BE2C (cell line): ENCODE measurements around the gene DUSP8. TPM values are rescaled to one million over a fixed set of nuclear protein-coding genes. Genes with fewer than 3 reads are reported as not detected.
"Not testable (repeated sequence)": the region's sequence is repeated elsewhere in the genome, so short reads cannot be mapped to it uniquely, and the experiment has no call there.

ENCODE experiments used
- DNase-seq: peaks from one replicate; pipeline ENCODE4 v3.0.0-alpha.2; 2020
- H3K27me3 ChIP-seq: fragments of 250-450 bp; sonication (Bioruptor Pico); 2 replicates; pipeline ENCODE4 v1.5.1; 2020; ENCODE audit warnings: mild to moderate bottlenecking
- H3K36me3 ChIP-seq: fragments of 250-450 bp; sonication (Bioruptor Pico); 2 replicates; pipeline ENCODE4 v1.5.1; 2020; ENCODE audit warnings: mild to moderate bottlenecking
- H3K4me1 ChIP-seq: fragments of 250-450 bp; sonication (Bioruptor Pico); 2 replicates; pipeline ENCODE4 v1.5.1; 2020
- H3K4me3 ChIP-seq: 2 replicates; pipeline ENCODE4 v1.5.1; 2011; ENCODE audit warnings: low read depth, low read length
- H3K9me3 ChIP-seq: fragments of 250-450 bp; sonication (Bioruptor Pico); 2 replicates; pipeline ENCODE4 v1.5.1; 2020
- CTCF ChIP-seq: IDR thresholded peaks from 2 replicates; pipeline ENCODE4 v1.5.1; 2012; ENCODE audit warnings: mild to moderate bottlenecking, low read depth, low read length
- polyA plus RNA-seq: library from polyadenylated mRNA; unstranded; fragments of >200 nt; gene quantifications from one replicate; pipeline ENCODE4 v1.2.1, GENCODE V29; 2012; ENCODE audit warnings: low read depth, missing spikeins; ENCODE audit not compliant: insufficient read length, insufficient read depth

The DUSP8 gene
- polyA plus RNA-seq: 40.4 TPM

- peaks cover 27% of the 10 kb centered on the region for H3K27me3 ChIP-seq
- peak within 1 kb of the TSS; percentile 59 for H3K4me3 ChIP-seq
- H3K9me3 ChIP-seq: no peaks in the 10 kb centered on the region
- peaks cover 3% of the 10 kb centered on the region; the same call in 1 of the 2 replicates for H3K4me1 ChIP-seq
- H3K36me3 ChIP-seq: no peaks in the 10 kb centered on the region
- no peak for TF ChIP-seq CTCF
- peak; percentile 87 for DNase-seq
Observed at GRCh38 chr11:1572197-1573076, at the start of gene DUSP8. DUSP8 (minus strand) TSS chr11:1572271; CDS start chr11:1565826, 6,445 bp downstream.

- no peak overlapping the region for H3K4me3 ChIP-seq
- no peaks in the 10 kb centered on the region for H3K4me1 ChIP-seq
- DNase-seq: no peak
- TF ChIP-seq CTCF: no peak
- no peaks in the 10 kb centered on the region for H3K36me3 ChIP-seq
- no peaks in the 10 kb centered on the region for H3K9me3 ChIP-seq
- H3K27me3 ChIP-seq: no peaks in the 10 kb centered on the region
Observed at GRCh38 chr11:1619449-1619848, 47.4 kb upstream of the DUSP8 start.

DNA sequence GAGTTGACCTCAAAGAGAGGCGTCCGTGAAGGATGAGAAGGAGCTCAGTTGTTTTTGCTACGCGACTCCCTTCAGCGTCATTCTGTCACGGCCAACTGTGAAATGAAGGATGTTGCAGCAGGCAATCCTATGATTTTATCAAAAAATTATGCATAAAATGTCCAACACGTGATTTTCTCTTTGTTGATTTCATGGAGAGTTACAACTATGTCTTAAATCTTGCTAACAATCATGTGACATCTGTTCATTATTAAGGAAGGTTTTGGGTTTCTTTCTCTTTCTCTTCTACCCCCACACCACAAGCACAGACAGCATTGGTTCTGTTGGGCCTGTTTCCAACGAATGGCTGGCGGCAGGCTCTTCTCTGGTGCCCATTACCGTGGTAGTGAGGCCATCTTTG lies 46.2 kb upstream of the DUSP8 start:
- no peak for TF ChIP-seq CTCF
- Histone ChIP-seq H3K36me3 (no peaks in the 10 kb centered on the region), H3K4me1 (no peaks in the 10 kb centered on the region), H3K4me3 (no peak overlapping the region), H3K9me3 (no peaks in the 10 kb centered on the region), H3K27me3 (no peaks in the 10 kb centered on the region)
- no peak for DNase-seq

DNA sequence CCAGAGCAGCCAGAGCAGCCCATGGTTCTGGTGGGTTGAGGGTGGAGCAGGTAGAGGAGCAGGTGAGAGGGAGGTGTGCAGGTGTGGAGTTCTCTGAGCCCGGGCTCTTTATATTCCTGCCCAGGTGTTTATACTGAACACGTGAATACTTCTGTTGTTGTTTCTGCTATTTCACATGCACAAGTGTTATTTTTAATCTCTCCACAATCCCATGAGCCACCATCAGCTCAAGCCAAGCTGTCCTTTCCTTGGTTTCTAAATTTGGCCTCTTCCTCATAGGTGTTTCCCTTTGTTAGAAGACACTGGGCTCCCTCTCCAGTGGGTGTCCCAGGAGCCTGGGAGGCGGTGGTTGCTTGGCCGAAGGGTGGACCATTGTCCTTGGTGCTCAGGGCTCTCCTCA lies 36.3 kb upstream of the DUSP8 start, which contains the start of gene KRTAP5-3:
Gene KRTAP5-3 (minus strand): TSS at position 101 of the 400 bp plus-strand sequence. CDS start 78 bp downstream, at position 23.
- no peaks in the 10 kb centered on the region for H3K9me3 ChIP-seq
- no peaks in the 10 kb centered on the region for H3K36me3 ChIP-seq
- TF ChIP-seq CTCF: no peak
- no peaks in the 10 kb centered on the region for H3K4me1 ChIP-seq
- H3K27me3 ChIP-seq: no peaks in the 10 kb centered on the region
- DNase-seq: no peak
- H3K4me3 ChIP-seq: no peak within 1 kb of the TSS

DNA sequence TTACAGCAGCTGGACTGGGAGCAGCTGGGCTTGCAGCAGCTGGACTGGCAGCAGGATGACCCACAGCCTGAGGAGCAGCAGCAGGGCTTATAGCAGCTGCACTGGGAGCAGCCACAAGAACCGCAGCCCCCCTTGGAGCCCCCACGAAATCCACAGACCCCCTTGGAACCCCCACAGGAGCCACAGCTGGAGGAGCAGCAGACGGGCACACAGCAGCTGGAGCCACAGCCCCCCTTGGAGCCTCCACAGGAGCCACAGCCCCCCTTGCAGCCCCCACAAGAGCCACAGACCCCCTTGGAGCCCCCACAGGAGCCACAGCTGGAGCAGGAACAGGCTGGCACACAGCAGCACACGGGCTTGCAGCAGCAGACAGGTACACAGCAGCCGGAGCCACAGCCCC lies 35.8 kb upstream of the DUSP8 start:
- not testable (repeated sequence) for H3K4me1 ChIP-seq, H3K36me3 ChIP-seq, H3K9me3 ChIP-seq, H3K27me3 ChIP-seq, DNase-seq, H3K4me3 ChIP-seq

DNA sequence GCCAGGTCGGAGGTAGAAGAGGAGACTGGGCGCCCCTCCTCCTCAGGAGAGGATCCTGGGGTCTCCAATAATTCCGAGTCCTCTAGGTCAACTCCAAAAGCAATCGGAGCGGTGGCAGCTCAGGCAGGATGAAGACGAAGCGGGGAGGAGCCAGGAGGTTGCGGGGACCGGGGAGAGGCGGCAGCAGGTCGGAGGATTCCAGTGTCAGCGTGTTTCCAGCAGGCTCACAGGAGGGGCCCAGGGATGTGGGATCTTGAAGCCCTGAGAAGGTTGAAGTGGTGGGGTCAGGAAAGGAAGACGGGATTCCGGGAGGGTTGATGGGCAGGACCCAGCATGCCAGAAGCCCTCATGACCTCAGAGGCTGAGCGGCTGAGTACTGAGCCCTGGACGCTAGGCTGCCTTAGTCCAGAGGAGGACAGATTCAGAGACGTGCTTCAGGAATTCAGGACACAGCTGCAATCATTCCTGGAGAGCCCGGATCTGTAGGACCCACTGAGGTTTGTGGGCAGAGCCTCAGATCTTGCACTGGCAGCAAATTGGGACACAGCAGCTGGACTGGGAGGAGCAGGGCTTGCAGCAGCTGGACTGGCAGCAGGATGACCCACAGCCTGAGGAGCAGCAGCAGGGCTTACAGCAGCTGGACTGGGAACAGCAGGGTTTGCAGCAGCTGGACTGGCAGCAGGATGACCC lies 35.2 kb upstream of the DUSP8 start:
- not testable (repeated sequence) for H3K4me3 ChIP-seq, H3K4me1 ChIP-seq, H3K27me3 ChIP-seq, H3K36me3 ChIP-seq, H3K9me3 ChIP-seq, DNase-seq

DNA sequence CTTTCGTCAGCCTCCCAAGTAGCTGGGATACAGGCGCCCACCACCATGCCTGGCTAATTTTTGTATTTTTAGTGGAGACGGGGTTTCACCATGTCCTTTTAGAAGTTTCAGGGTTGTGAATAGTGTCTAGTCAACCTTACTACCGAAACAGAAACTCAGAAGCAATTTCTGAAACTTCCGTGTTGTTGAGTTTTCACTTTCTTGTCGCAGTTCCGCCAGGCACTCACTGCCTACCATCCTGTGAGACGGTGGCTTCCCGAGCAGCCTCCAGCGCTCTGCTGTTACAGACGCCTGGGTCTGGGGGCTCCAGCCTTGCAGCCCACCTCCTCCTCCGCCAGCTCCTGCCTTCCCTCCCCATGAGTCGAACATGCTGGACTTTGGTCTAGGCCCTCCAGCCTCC lies 33.9 kb upstream of the DUSP8 start:
- H3K4me1 ChIP-seq, DNase-seq, H3K27me3 ChIP-seq, H3K9me3 ChIP-seq, H3K36me3 ChIP-seq, H3K4me3 ChIP-seq: not testable (repeated sequence)
